Neural cell (in vitro differentiated cells): ENCODE data around the gene DPP3. TPM values are rescaled to one million over a fixed set of nuclear protein-coding genes. Genes with fewer than 3 reads are reported as not detected.
"Not testable (repeated sequence)": the region's sequence is repeated elsewhere in the genome, so short reads cannot be mapped to it uniquely, and the experiment has no call there.

Source experiments
- H2AFZ ChIP-seq: fragments of 200-600, 300-800 bp; sonication (generic), shearing (Covaris generic); 2 replicates; pipeline ENCODE4 v1.6.0; 2014; ENCODE audit warnings: low read depth, mild to moderate bottlenecking, antibody characterized with exemption, low read length, moderate library complexity
- H3F3A ChIP-seq: fragments of 200-600 bp; shearing (Covaris generic); 2 replicates; pipeline ENCODE4 v1.6.1; 2016; ENCODE audit warnings: mild to moderate bottlenecking, moderate library complexity, mixed read lengths, antibody characterized with exemption, low read length; ENCODE audit not compliant: insufficient read depth, poor library complexity, severe bottlenecking
- H3K27ac ChIP-seq: fragments of 200-600, 300-800 bp; sonication (generic), shearing (Covaris generic); 2 replicates; pipeline ENCODE4 v1.5.1; 2014; ENCODE audit warnings: mild to moderate bottlenecking, low read length, moderate library complexity
- H3K27me3 ChIP-seq: fragments of 300-800, 200-600 bp; sonication (generic), shearing (Covaris generic); 2 replicates; pipeline ENCODE4 v1.6.0; 2014; ENCODE audit warnings: mild to moderate bottlenecking, low read depth, low read length, moderate library complexity; ENCODE audit not compliant: insufficient read depth
- H3K36me3 ChIP-seq: fragments of 300-800, 200-600 bp; sonication (generic), shearing (Covaris generic); 2 replicates; pipeline ENCODE4 v1.5.1; 2014; ENCODE audit warnings: mild to moderate bottlenecking, antibody characterized with exemption, low read length, moderate library complexity; ENCODE audit not compliant: insufficient read depth
- H3K4me2 ChIP-seq: fragments of 300-800, 200-600 bp; sonication (generic), shearing (Covaris generic); 2 replicates; pipeline ENCODE4 v1.6.0; 2014; ENCODE audit warnings: mild to moderate bottlenecking, low read length
- H3K4me3 ChIP-seq: fragments of 300-800, 200-600 bp; sonication (generic), shearing (Covaris generic); 2 replicates; pipeline ENCODE4 v1.5.1; 2014; ENCODE audit warnings: mild to moderate bottlenecking, low read length, moderate library complexity
- H3K79me2 ChIP-seq: fragments of 200-600 bp; shearing (Covaris generic); replicated peaks from 2 replicates; pipeline ENCODE4 v1.6.0; 2014; ENCODE audit warnings: mild to moderate bottlenecking, low read length, moderate library complexity; ENCODE audit not compliant: insufficient read depth
- H3K9ac ChIP-seq: fragments of 300-800, 200-600 bp; sonication (generic), shearing (Covaris generic); 2 replicates; pipeline ENCODE4 v1.6.1; 2016; ENCODE audit warnings: mild to moderate bottlenecking, low read length, mixed read lengths
- H3K9me2 ChIP-seq: fragments of 200-600 bp; shearing (Covaris generic); 2 replicates; pipeline ENCODE4 v1.6.1; 2016; ENCODE audit warnings: mild to moderate bottlenecking, low read length, mixed read lengths; ENCODE audit not compliant: insufficient read depth
- H3K9me3 ChIP-seq: fragments of 200-600, 300-800 bp; sonication (generic), shearing (Covaris generic); 2 replicates; pipeline ENCODE4 v1.6.1; 2016; ENCODE audit warnings: mild to moderate bottlenecking, mixed run types, low read length, moderate library complexity, mixed read lengths
- H4K20me1 ChIP-seq: fragments of 200-600 bp; shearing (Covaris generic); 2 replicates; pipeline ENCODE4 v1.6.1; 2016; ENCODE audit warnings: mild to moderate bottlenecking, mixed run types; ENCODE audit not compliant: insufficient read depth
- CTCF ChIP-seq: fragments of 450-650 bp; IDR thresholded peaks from 2 replicates; pipeline ENCODE4 v1.5.1; 2014; ENCODE audit warnings: antibody characterized with exemption, mild to moderate bottlenecking, moderate library complexity; ENCODE audit not compliant: poor library complexity, severe bottlenecking
- EP300 ChIP-seq: fragments of 450-650 bp; conservative IDR thresholded peaks from 2 replicates; pipeline ENCODE4 v1.6.1; 2014; ENCODE audit warnings: antibody characterized with exemption, mild to moderate bottlenecking, moderate library complexity; ENCODE audit not compliant: poor library complexity, severe bottlenecking
- EZH2 ChIP-seq: fragments of 200-600, 300-800 bp; shearing (Covaris generic), sonication (generic); IDR thresholded peaks from 2 replicates; pipeline ENCODE4 v1.6.1; 2014; ENCODE audit warnings: antibody characterized with exemption, low read length, borderline replicate concordance, mild to moderate bottlenecking; ENCODE audit not compliant: insufficient read depth, poor library complexity, severe bottlenecking
- MXI1 ChIP-seq: fragments of 450-650 bp; conservative IDR thresholded peaks from 2 replicates; pipeline ENCODE4 v1.6.1; 2014; ENCODE audit warnings: antibody characterized with exemption, mild to moderate bottlenecking; ENCODE audit not compliant: poor library complexity, severe bottlenecking
- POLR2AphosphoS5 ChIP-seq: IDR thresholded peaks from 2 replicates; pipeline ENCODE4 v1.6.1; 2012
- RAD21 ChIP-seq: fragments of 450-650 bp; conservative IDR thresholded peaks from 2 replicates; pipeline ENCODE4 v1.6.1; 2014; ENCODE audit warnings: antibody characterized with exemption, mild to moderate bottlenecking, moderate library complexity
- REST ChIP-seq: IDR thresholded peaks from 2 replicates; pipeline ENCODE4 v1.6.1; 2012; ENCODE audit warnings: borderline replicate concordance
- SMC3 ChIP-seq: fragments of 450-650 bp; conservative IDR thresholded peaks from 2 replicates; pipeline ENCODE4 v1.6.1; 2014; ENCODE audit warnings: antibody characterized with exemption, mild to moderate bottlenecking, moderate library complexity; ENCODE audit not compliant: poor library complexity
- TAF1 ChIP-seq: IDR thresholded peaks from 2 replicates; pipeline ENCODE4 v1.6.1; 2012; ENCODE audit warnings: low read depth
- polyA plus RNA-seq: library from polyadenylated mRNA; depleted of rRNA; stranded (reverse); fragments of >200 nt; gene quantifications from 2 replicates; pipeline ENCODE4 v1.2.3, GENCODE V29; 2014

DPP3 gene
- polyA plus RNA-seq, 1 donor from 2014 or later, result 71.7 TPM

GRCh38 chr11:66543263-66544107 lies 63.3 kb downstream of the DPP3 start:
- no peaks in the 10 kb centered on the region for H3K27me3 ChIP-seq
- no peaks in the 10 kb centered on the region for H3F3A ChIP-seq
- H2AFZ ChIP-seq, result no peak overlapping the region
- peak overlapping the region; percentile 27 for H3K4me3 ChIP-seq
- no peaks in the 10 kb centered on the region for H3K9me2 ChIP-seq
- H3K9me3 ChIP-seq, result no peaks in the 10 kb centered on the region
- H3K4me2 ChIP-seq, result no peak overlapping the region
- no peaks in the 10 kb centered on the region for H4K20me1 ChIP-seq
- H3K9ac ChIP-seq, result no peak overlapping the region
- TF ChIP-seq TAF1 (no peak), EP300 (no peak), MXI1 (no peak), REST (no peak), POLR2AphosphoS5 (no peak), CTCF (no peak), RAD21 (no peak), SMC3 (no peak), EZH2 (no peak)
- H3K79me2 ChIP-seq, result no peaks in the 10 kb centered on the region
- no peaks in the 10 kb centered on the region for H3K36me3 ChIP-seq
- H3K27ac ChIP-seq, result no peak overlapping the region

- not testable (repeated sequence) for H2AFZ ChIP-seq, H3F3A ChIP-seq
Measured at GRCh38 chr11:66544952-66545351, 64.7 kb downstream of the DPP3 start.

More at GRCh38 chr11:66544952-66545351, 64.7 kb downstream of the DPP3 start:
- not testable (repeated sequence) for H3K27ac ChIP-seq, H3K27me3 ChIP-seq, H3K36me3 ChIP-seq, H3K9me3 ChIP-seq, H3K9me2 ChIP-seq, H3K79me2 ChIP-seq, H4K20me1 ChIP-seq
- peak overlapping the region; percentile 81 for H3K4me3 ChIP-seq
- peak overlapping the region; percentile 86 for H3K9ac ChIP-seq
- H3K4me2 ChIP-seq, result peak overlapping the region; percentile 87
